ENCODE results near the gene LRRK2.

LRRK2 gene

DNA sequence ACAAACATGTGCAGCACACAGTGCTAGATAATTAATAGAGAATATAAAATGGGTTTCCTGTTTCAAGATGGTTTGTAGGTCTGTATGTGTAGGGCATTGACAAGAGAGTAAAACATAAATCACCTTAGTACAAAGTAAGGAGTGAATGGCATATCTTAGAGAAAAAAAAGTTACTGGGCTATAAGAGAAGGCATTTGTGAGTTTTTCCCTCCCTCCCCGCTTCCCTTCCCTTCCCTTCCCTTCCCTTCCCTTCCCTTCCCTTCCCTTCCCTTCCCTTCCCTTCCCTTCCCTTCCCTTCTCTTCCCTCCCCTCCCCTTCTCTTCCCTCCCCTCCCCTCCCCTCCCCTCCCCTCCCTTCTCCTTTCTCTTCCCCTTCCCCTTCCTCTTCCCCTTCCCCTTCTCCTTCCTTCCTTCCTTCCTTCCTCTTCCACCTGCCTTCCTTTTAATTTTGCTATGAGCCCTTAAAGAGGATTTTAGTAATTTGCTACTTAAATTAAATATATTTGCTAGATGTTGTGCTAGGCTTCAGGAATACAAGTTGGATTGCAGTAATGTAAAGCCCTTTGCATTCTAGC is 57.1 kb downstream of the LRRK2 start:
- TF ChIP-seq CTCF (IDR thresholded peaks at IDR 0.05; ENCODE audit: poor library complexity, severe bottlenecking) = no peak
- no peaks in the 10 kb centered on the region for H3K4me1 ChIP-seq (ENCODE audit: insufficient read depth, poor library complexity, severe bottlenecking)
- no peak overlapping the region for H3K4me3 ChIP-seq (ENCODE audit: severe bottlenecking)
- no peak overlapping the region for H3K27ac ChIP-seq (ENCODE audit: poor library complexity, severe bottlenecking)
- no peaks in the 10 kb centered on the region for H3K36me3 ChIP-seq (ENCODE audit: low read depth)
- ATAC-seq (ENCODE audit: low read depth) (no peak), DNase-seq (ENCODE audit: low spot score) (no peak)
- H3K9me3 ChIP-seq (ENCODE audit: severe bottlenecking) = no peaks in the 10 kb centered on the region
- H3K27me3 ChIP-seq (ENCODE audit: insufficient read depth, poor library complexity, severe bottlenecking) = no peaks in the 10 kb centered on the region

- no peaks in the 10 kb centered on the region for H3K27me3 ChIP-seq (ENCODE audit: insufficient read depth, poor library complexity, severe bottlenecking)
- no peak overlapping the region for H3K27ac ChIP-seq (ENCODE audit: poor library complexity, severe bottlenecking)
- H3K36me3 ChIP-seq (ENCODE audit: low read depth) = no peaks in the 10 kb centered on the region
- no peak for TF ChIP-seq CTCF (IDR thresholded peaks at IDR 0.05; ENCODE audit: poor library complexity, severe bottlenecking)
- no peaks in the 10 kb centered on the region for H3K9me3 ChIP-seq (ENCODE audit: severe bottlenecking)
- no peak overlapping the region for H3K4me3 ChIP-seq (ENCODE audit: severe bottlenecking)
- H3K4me1 ChIP-seq (ENCODE audit: insufficient read depth, poor library complexity, severe bottlenecking) = no peaks in the 10 kb centered on the region
- 0 out of 3 replicates have a peak, but pooled peaks have one; percentile 51 for ATAC-seq (ENCODE audit: low read depth)
- DNase-seq (ENCODE audit: low spot score) = no peak
Observed at GRCh38 chr12:40286583-40286982, 61.8 kb downstream of the LRRK2 start.

GRCh38 chr12:40287369-40287975 is 62.7 kb downstream of the LRRK2 start:
- H3K4me1 ChIP-seq (ENCODE audit: insufficient read depth, poor library complexity, severe bottlenecking) = no peaks in the 10 kb centered on the region
- no peak overlapping the region for H3K4me3 ChIP-seq (ENCODE audit: severe bottlenecking)
- no peak overlapping the region for H3K27ac ChIP-seq (ENCODE audit: poor library complexity, severe bottlenecking)
- no peaks in the 10 kb centered on the region for H3K36me3 ChIP-seq (ENCODE audit: low read depth)
- no peak for TF ChIP-seq CTCF (IDR thresholded peaks at IDR 0.05; ENCODE audit: poor library complexity, severe bottlenecking)
- no peaks in the 10 kb centered on the region for H3K9me3 ChIP-seq (ENCODE audit: severe bottlenecking)
- ATAC-seq (ENCODE audit: low read depth) = no peak
- H3K27me3 ChIP-seq (ENCODE audit: insufficient read depth, poor library complexity, severe bottlenecking) = no peaks in the 10 kb centered on the region
- no peak for DNase-seq (ENCODE audit: low spot score)

DNA sequence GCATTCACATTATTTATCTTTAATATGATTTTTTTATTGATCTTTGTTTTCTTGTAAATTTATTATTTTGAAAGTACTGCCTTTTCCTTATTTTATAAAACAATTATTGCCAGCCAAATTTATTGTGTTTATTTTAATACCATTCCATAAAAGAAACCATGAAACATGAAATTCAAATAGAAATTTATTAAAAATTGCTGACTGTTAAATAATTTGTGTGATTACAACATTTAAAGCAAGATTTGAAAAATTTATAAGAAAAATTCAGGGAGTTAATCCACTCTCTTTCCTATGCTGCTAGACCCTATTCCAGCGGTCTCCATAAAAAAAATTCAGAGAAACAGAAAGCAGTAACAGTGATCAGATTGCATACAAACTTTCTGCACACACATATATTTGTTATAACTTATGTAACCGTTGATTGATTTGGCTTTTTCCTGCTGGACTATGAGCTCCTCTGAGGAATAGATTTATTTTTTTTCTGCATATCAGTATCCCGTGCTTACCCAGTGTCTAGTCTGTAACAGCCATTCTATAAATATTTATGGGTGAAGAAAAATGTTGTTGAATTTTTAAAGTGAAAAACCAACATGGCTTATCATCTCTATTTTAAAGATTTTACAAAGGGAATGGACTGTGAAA is 68.1 kb downstream of the LRRK2 start:
- DNase-seq (ENCODE audit: low spot score) (no peak), ATAC-seq (ENCODE audit: low read depth) (no peak)
- no peaks in the 10 kb centered on the region for H3K27me3 ChIP-seq (ENCODE audit: insufficient read depth, poor library complexity, severe bottlenecking)
- H3K9me3 ChIP-seq (ENCODE audit: severe bottlenecking) = no peaks in the 10 kb centered on the region
- no peak for TF ChIP-seq CTCF (IDR thresholded peaks at IDR 0.05; ENCODE audit: poor library complexity, severe bottlenecking)
- no peak overlapping the region for H3K27ac ChIP-seq (ENCODE audit: poor library complexity, severe bottlenecking)
- H3K4me3 ChIP-seq (ENCODE audit: severe bottlenecking) = no peak overlapping the region
- H3K36me3 ChIP-seq (ENCODE audit: low read depth) = no peaks in the 10 kb centered on the region
- H3K4me1 ChIP-seq (ENCODE audit: insufficient read depth, poor library complexity, severe bottlenecking) = no peaks in the 10 kb centered on the region

- Histone ChIP-seq H3K36me3 (ENCODE audit: low read depth) (no peaks in the 10 kb centered on the region), H3K4me1 (ENCODE audit: insufficient read depth, poor library complexity, severe bottlenecking) (no peaks in the 10 kb centered on the region), H3K4me3 (ENCODE audit: severe bottlenecking) (no peak overlapping the region), H3K9me3 (ENCODE audit: severe bottlenecking) (no peaks in the 10 kb centered on the region), H3K27me3 (ENCODE audit: insufficient read depth, poor library complexity, severe bottlenecking) (no peaks in the 10 kb centered on the region), H3K27ac (ENCODE audit: poor library complexity, severe bottlenecking) (no peak overlapping the region)
- TF ChIP-seq CTCF (IDR thresholded peaks at IDR 0.05; ENCODE audit: poor library complexity, severe bottlenecking) = no peak
- DNase-seq (ENCODE audit: low spot score) (no peak), ATAC-seq (ENCODE audit: low read depth) (no peak)
Observed at GRCh38 chr12:40298341-40298740, 73.5 kb downstream of the LRRK2 start.
